Lower lobe of right lung (tissue), 2 donors: Measurements from ENCODE around the gene KDM3B. TPM values are rescaled to one million over a fixed set of nuclear protein-coding genes. Genes with fewer than 3 reads are reported as not detected.

Source experiments
- ATAC-seq, 2 donors: fragments of 200-7000 bp; cut with Tn5 transposase; one replicate each; pipeline ENCODE4 v1.9.1; 2020 to 2022; ENCODE audit warnings: mild to moderate bottlenecking in 2 of 2, moderate library complexity in 2 of 2
- DNase-seq: peaks from one replicate; pipeline ENCODE4 v3.0.0-alpha.2; 2020
- H3K27ac ChIP-seq: fragments of 200-600 bp; one replicate; pipeline ENCODE4 v1.8.0; 2022
- H3K27me3 ChIP-seq: fragments of 200-600 bp; one replicate; pipeline ENCODE4 v1.8.0; 2022; ENCODE audit warnings: low read depth
- H3K36me3 ChIP-seq: fragments of 200-600 bp; one replicate; pipeline ENCODE4 v1.8.0; 2022; ENCODE audit warnings: mild to moderate bottlenecking
- H3K4me1 ChIP-seq: fragments of 200-600 bp; one replicate; pipeline ENCODE4 v1.8.0; 2022
- H3K4me3 ChIP-seq: fragments of 200-600 bp; one replicate; pipeline ENCODE4 v1.8.0; 2022; ENCODE audit warnings: mild to moderate bottlenecking
- H3K9me3 ChIP-seq: fragments of 200-600 bp; one replicate; pipeline ENCODE4 v1.8.0; 2022
- CTCF ChIP-seq: fragments of 200-600 bp; IDR thresholded peaks from one replicate; pipeline ENCODE4 v1.8.0; 2022; ENCODE audit warnings: antibody characterized with exemption, mild to moderate bottlenecking
- intact Hi-C: fragments of 100-400 bp; cut with DNase I; formaldehyde crosslinking; loops from one replicate; pipeline ENCODE4 v1.11.0; 2022
- total RNA-seq: library from RNA; stranded (reverse); fragmentation: NEBNext Ultra II Directional; extraction: Animal tissue kit (Norgen Biotek cat#: 25700); gene quantifications from one replicate; pipeline ENCODE4 v1.2.1, GENCODE V29; 2021
- donor health status: DM: no; HTN: yes; CAD: no; lungs with severe emphysema.

Gene KDM3B
- total RNA-seq, 1 donor from 2014 or later, result 67.1 TPM

DNA sequence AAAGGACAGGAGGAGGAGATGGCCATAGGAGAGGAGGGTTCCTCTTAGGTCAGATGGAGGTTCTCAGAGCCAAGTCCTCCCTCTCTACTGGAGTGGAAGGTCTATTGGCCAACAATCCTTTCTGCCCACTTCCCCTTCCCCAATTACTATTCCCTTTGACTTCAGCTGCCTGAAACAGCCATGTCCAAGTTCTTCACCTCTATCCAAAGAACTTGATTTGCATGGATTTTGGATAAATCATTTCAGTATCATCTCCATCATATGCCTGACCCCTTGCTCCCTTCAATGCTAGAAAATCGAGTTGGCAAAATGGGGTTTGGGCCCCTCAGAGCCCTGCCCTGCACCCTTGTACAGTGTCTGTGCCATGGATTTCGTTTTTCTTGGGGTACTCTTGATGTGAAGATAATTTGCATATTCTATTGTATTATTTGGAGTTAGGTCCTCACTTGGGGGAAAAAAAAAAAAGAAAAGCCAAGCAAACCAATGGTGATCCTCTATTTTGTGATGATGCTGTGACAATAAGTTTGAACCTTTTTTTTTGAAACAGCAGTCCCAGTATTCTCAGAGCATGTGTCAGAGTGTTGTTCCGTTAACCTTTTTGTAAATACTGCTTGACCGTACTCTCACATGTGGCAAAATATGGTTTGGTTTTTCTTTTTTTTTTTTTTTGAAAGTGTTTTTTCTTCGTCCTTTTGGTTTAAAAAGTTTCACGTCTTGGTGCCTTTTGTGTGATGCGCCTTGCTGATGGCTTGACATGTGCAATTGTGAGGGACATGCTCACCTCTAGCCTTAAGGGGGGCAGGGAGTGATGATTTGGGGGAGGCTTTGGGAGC lies 115.9 kb downstream of the KDM3B start:
- DNase-seq (no peak), ATAC-seq (no peak)
- H3K27ac ChIP-seq, result no peak overlapping the region
- no peaks in the 10 kb centered on the region for H3K27me3 ChIP-seq
- H3K36me3 ChIP-seq, result peaks cover 7% of the 10 kb centered on the region
- intact Hi-C loops, result no loop called here
- no peak for TF ChIP-seq CTCF
- H3K9me3 ChIP-seq, result no peaks in the 10 kb centered on the region
- H3K4me1 ChIP-seq, result peaks cover 33% of the 10 kb centered on the region
- H3K4me3 ChIP-seq, result no peak overlapping the region

- no peak for TF ChIP-seq CTCF
- intact Hi-C loops, result no loop called here
- no peak overlapping the region for H3K4me3 ChIP-seq
These were observed 116.6 kb downstream of the KDM3B start for GRCh38 chr5:138468966-138469539.

GRCh38 chr5:138469540-138470321 lies 117.2 kb downstream of the KDM3B start:
- no peak overlapping the region for H3K4me3 ChIP-seq
- peak; percentile 46 for DNase-seq
- H3K9me3 ChIP-seq, result no peaks in the 10 kb centered on the region
- H3K36me3 ChIP-seq, result peaks cover 7% of the 10 kb centered on the region
- no peak for TF ChIP-seq CTCF
- intact Hi-C loops, result no loop called here
- peak; percentile 34 to 35 for ATAC-seq
- no peaks in the 10 kb centered on the region for H3K27me3 ChIP-seq
- H3K4me1 ChIP-seq, result peaks cover 29% of the 10 kb centered on the region
- H3K27ac ChIP-seq, result no peak overlapping the region

More at GRCh38 chr5:138468966-138469539, 116.6 kb downstream of the KDM3B start:
- no peak for ATAC-seq
- Histone ChIP-seq H3K27me3 (no peaks in the 10 kb centered on the region), H3K4me1 (peaks cover 29% of the 10 kb centered on the region), H3K27ac (no peak overlapping the region), H3K9me3 (no peaks in the 10 kb centered on the region), H3K36me3 (peaks cover 7% of the 10 kb centered on the region)
- no peak for DNase-seq

DNA sequence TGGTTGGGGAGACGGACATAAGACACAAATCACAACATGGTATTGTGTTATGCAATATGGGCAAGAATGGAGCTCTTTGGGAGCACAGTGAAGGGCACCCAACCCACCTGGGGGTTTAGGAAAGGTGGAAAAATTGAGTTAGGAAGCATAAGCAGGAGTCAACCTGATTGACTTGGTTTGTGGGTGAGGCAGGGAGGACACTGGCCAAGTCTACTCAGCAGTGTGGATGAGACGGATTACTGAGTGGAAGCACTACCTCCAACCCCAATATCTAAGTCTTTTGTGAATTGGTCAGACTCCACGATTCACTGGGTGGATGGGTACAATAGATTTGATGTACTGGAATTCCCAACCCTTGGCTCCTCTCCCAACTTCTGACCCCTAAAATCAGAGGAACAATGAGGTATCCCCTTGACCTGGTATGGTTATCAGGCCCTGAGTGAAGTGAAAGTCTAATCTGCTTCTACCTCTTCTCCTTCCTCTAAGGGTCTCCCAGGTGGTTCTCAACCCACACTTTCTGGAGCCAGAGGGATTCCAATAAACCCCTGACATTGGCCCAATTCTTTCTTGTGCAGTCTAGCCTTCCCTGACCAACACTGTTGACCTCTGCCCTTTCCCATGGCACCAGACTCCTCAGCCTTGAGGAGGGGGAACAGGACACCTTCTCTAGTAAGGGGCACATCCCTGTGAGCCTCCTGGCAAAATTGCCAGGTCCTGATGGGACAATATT lies 118.0 kb downstream of the KDM3B start:
- no peak overlapping the region for H3K4me3 ChIP-seq
- H3K9me3 ChIP-seq, result no peaks in the 10 kb centered on the region
- intact Hi-C loops, result no loop called here
- H3K36me3 ChIP-seq, result peaks cover 7% of the 10 kb centered on the region
- no peaks in the 10 kb centered on the region for H3K27me3 ChIP-seq
- ATAC-seq, result peak; percentile 23 to 32
- DNase-seq, result peak; percentile 38
- no peak for TF ChIP-seq CTCF
- H3K4me1 ChIP-seq, result peaks cover 29% of the 10 kb centered on the region
- no peak overlapping the region for H3K27ac ChIP-seq

- H3K4me1 ChIP-seq, result peaks cover 26% of the 10 kb centered on the region
- no peak overlapping the region for H3K27ac ChIP-seq
- no peak overlapping the region for H3K4me3 ChIP-seq
- intact Hi-C loops, result no loop called here
- ATAC-seq (no peak), DNase-seq (no peak)
- H3K27me3 ChIP-seq, result no peaks in the 10 kb centered on the region
- H3K9me3 ChIP-seq, result no peaks in the 10 kb centered on the region
- peaks cover 7% of the 10 kb centered on the region for H3K36me3 ChIP-seq
- no peak for TF ChIP-seq CTCF
These were observed 118.5 kb downstream of the KDM3B start for GRCh38 chr5:138471052-138471361.
